CD4-positive, alpha-beta T cell (primary cell): Measurements from ENCODE around the gene TF. TPM values are rescaled to one million over a fixed set of nuclear protein-coding genes. Genes with fewer than 3 reads are reported as not detected.

ENCODE experiments used
- ATAC-seq: fragments of 200-7000 bp; cut with Tn5 transposase; one replicate; pipeline ENCODE4 v1.10.0; 2022; ENCODE audit warnings: mild to moderate bottlenecking; ENCODE audit not compliant: poor library complexity
- CTCF ChIA-PET: fragments of 350-600 bp; sonication (Branson Sonifier 250); formaldehyde crosslinking; loops from one replicate; lab custom pipeline; 2021; ENCODE audit warnings: antibody characterized with exemption, inconsistent platforms; lab: Charles Lee
- POLR2A ChIA-PET: fragments of 350-600 bp; sonication (Branson Sonifier 250); formaldehyde crosslinking; loops from one replicate; lab custom pipeline; 2021; ENCODE audit warnings: antibody characterized with exemption, inconsistent platforms; lab: Charles Lee
- DNase-seq, 14 experiments: peaks; one replicate each; pipeline ENCODE4 v3.0.0-alpha.2; 2013 to 2020; ENCODE audit warnings: mixed read lengths in 2 of 14
- H3K27ac ChIP-seq, 2 donors: one replicate each; pipeline versions ENCODE4 v1.5.1 to v1.7.0; 2013; ENCODE audit warnings: low read length in 2 of 2, low read depth in 1 of 2, mild to moderate bottlenecking in 1 of 2
- H3K27me3 ChIP-seq, 2 experiments: 1 replicate in 1 of 2; 2 replicates in 1 of 2; pipeline versions ENCODE4 v1.6.1 to v1.7.0; 2013; ENCODE audit warnings: low read length in 2 of 2, control low read depth in 1 of 2, mild to moderate bottlenecking in 1 of 2, moderate library complexity in 1 of 2; ENCODE audit not compliant: insufficient read depth in 2 of 2, control insufficient read depth in 1 of 2
- H3K36me3 ChIP-seq: one replicate; pipeline ENCODE4 v1.6.1; 2013; ENCODE audit warnings: low read length, control low read depth; ENCODE audit not compliant: insufficient read depth
- H3K4me1 ChIP-seq: one replicate; pipeline ENCODE4 v1.6.1; 2013; ENCODE audit warnings: low read length, control low read depth; ENCODE audit not compliant: insufficient read depth
- H3K4me3 ChIP-seq: one replicate; pipeline ENCODE4 v1.5.1; 2013; ENCODE audit warnings: mild to moderate bottlenecking, low read length, moderate library complexity
- H3K9me3 ChIP-seq, 2 experiments: 1 replicate in 1 of 2; 2 replicates in 1 of 2; pipeline versions ENCODE4 v1.6.1 to v1.7.0; 2013; ENCODE audit warnings: low read length in 2 of 2, mild to moderate bottlenecking in 2 of 2, control low read depth in 1 of 2, moderate library complexity in 1 of 2; ENCODE audit not compliant: control insufficient read depth in 1 of 2, insufficient read depth in 1 of 2
- H3K27ac Mint-ChIP-seq: one replicate; pipeline ENCODE4 v1.8.0; 2020; ENCODE audit warnings: mixed read lengths
- H3K27me3 Mint-ChIP-seq: one replicate; pipeline ENCODE4 v1.8.0; 2021; ENCODE audit warnings: mixed read lengths
- H3K36me3 Mint-ChIP-seq: one replicate; pipeline ENCODE4 v1.8.0; 2021; ENCODE audit warnings: low read depth, mixed read lengths
- H3K4me1 Mint-ChIP-seq: one replicate; pipeline ENCODE4 v1.8.0; 2021; ENCODE audit warnings: low read depth, mixed read lengths
- H3K4me3 Mint-ChIP-seq: one replicate; pipeline ENCODE4 v1.8.0; 2020; ENCODE audit warnings: mild to moderate bottlenecking, mixed read lengths
- H3K9me3 Mint-ChIP-seq: one replicate; pipeline ENCODE4 v1.8.0; 2020; ENCODE audit warnings: mixed read lengths
- CTCF ChIP-seq: fragments of 200-600 bp; IDR thresholded peaks from one replicate; pipeline ENCODE4 v1.8.0; 2022; ENCODE audit warnings: antibody characterized with exemption, mild to moderate bottlenecking
- intact Hi-C, 2 experiments: fragments of 100-400 bp; cut with DNase I in 1 of 2; cut with micrococcal nuclease in 1 of 2; formaldehyde crosslinking; loops; one replicate each; pipeline versions ENCODE4 v1.15.1 to v1.9.0; 2023 to 2025; cut with DNase I, micrococcal nuclease
- total RNA-seq, 174 experiments: library from RNA in 2 of 174; stranded (reverse) in 2 of 174; gene quantifications; one replicate each; pipeline ENCODE4 v1.2.3 and lab custom pipeline; 2021 to 2026

TF gene
- total RNA-seq, 2 experiments from 2014 or later, result 0.30 to 0.34 TPM

GRCh38 chr3:133759740-133760305 is 13.6 kb downstream of the TF start:
- DNase-seq (no peak), ATAC-seq (no peak)
- no peak for TF ChIP-seq CTCF
- no peaks in the 10 kb centered on the region for H3K36me3 Mint-ChIP-seq
- no peaks in the 10 kb centered on the region for H3K9me3 ChIP-seq
- H3K4me1 Mint-ChIP-seq, result no peaks in the 10 kb centered on the region
- H3K27me3 Mint-ChIP-seq, result peaks cover 17% of the 10 kb centered on the region
- CTCF ChIA-PET, result interaction anchor here (0.8 kb wide), 1 partner anchor 7 kb away, joined by 3 read pairs; no protein-coding TSS in a partner anchor
- H3K36me3 ChIP-seq, result no peaks in the 10 kb centered on the region
- no peak overlapping the region for H3K4me3 Mint-ChIP-seq
- no peak overlapping the region for H3K4me3 ChIP-seq
- no peak overlapping the region for H3K27ac ChIP-seq
- no peaks in the 10 kb centered on the region for H3K4me1 ChIP-seq
- intact Hi-C loops, result loop anchor here in 1 of 2 experiments (10.0 kb wide), 1 partner anchor 115 kb away; no protein-coding TSS in a partner anchor
- POLR2A ChIA-PET, result no interaction called here
- peaks cover 3% of the 10 kb centered on the region in 2 experiments for H3K27me3 ChIP-seq
- H3K27ac Mint-ChIP-seq, result no peak overlapping the region
- H3K9me3 Mint-ChIP-seq, result no peaks in the 10 kb centered on the region

- CTCF ChIA-PET, result no interaction called here
Measured at GRCh38 chr3:133760916-133761315, 14.7 kb downstream of the TF start.

GRCh38 chr3:133761605-133762484 is 15.7 kb downstream of the TF start:
- no peak overlapping the region for H3K27ac Mint-ChIP-seq
- ATAC-seq, result no peak
- H3K36me3 Mint-ChIP-seq, result no peaks in the 10 kb centered on the region
- H3K36me3 ChIP-seq, result no peaks in the 10 kb centered on the region
- CTCF ChIA-PET, result no interaction called here
- no peak overlapping the region for H3K27ac ChIP-seq
- intact Hi-C loops, result no loop called here
- H3K27me3 Mint-ChIP-seq, result peaks cover 23% of the 10 kb centered on the region
- H3K27me3 ChIP-seq, result peaks cover 3% of the 10 kb centered on the region in 2 experiments
- no peak for TF ChIP-seq CTCF
- H3K9me3 Mint-ChIP-seq, result no peaks in the 10 kb centered on the region
- no peak for DNase-seq
- H3K4me1 Mint-ChIP-seq, result no peaks in the 10 kb centered on the region
- H3K4me3 ChIP-seq, result no peak overlapping the region
- H3K4me3 Mint-ChIP-seq, result no peak overlapping the region
- H3K4me1 ChIP-seq, result no peaks in the 10 kb centered on the region
- POLR2A ChIA-PET, result no interaction called here
- no peaks in the 10 kb centered on the region for H3K9me3 ChIP-seq

More at GRCh38 chr3:133760916-133761315, 14.7 kb downstream of the TF start:
- DNase-seq (no peak), ATAC-seq (no peak)
- Histone ChIP-seq H3K4me3 (no peak overlapping the region), H3K27ac (no peak overlapping the region), H3K4me1 (no peaks in the 10 kb centered on the region), H3K9me3 (no peaks in the 10 kb centered on the region), H3K27me3 (peaks cover 3% of the 10 kb centered on the region in 2 experiments), H3K36me3 (no peaks in the 10 kb centered on the region)
- H3K9me3 Mint-ChIP-seq, result no peaks in the 10 kb centered on the region
- intact Hi-C loops, result no loop called here
- no peak overlapping the region for H3K4me3 Mint-ChIP-seq
- peaks cover 23% of the 10 kb centered on the region for H3K27me3 Mint-ChIP-seq
- no peak for TF ChIP-seq CTCF
- H3K4me1 Mint-ChIP-seq, result no peaks in the 10 kb centered on the region
- no peak overlapping the region for H3K27ac Mint-ChIP-seq
- POLR2A ChIA-PET, result no interaction called here
- H3K36me3 Mint-ChIP-seq, result no peaks in the 10 kb centered on the region
